Activated T-helper 1 cell treated with anti-CD3 and anti-CD28 coated beads, Interleukin-12 subunit alpha, Interleukin-12 subunit beta, Interleukin-2, Interleukin-4 antibody, amounts not matched to agents 30 ng/mL and 10 ng/mL and 1 ng/mL, durations not matched to agents 14 hours and 24 hours and 36 hours (primary cell): ENCODE data around the gene SS18L1. TPM values are rescaled to one million over a fixed set of nuclear protein-coding genes. Genes with fewer than 3 reads are reported as not detected.

Experiments
- DNase-seq: peaks from one replicate; pipeline ENCODE4 v3.0.0; 2021; ENCODE audit warnings: low spot score
- H3K27ac Mint-ChIP-seq: one replicate; pipeline ENCODE4 v1.8.0; 2021; ENCODE audit warnings: mild to moderate bottlenecking, mixed read lengths
- H3K27me3 Mint-ChIP-seq: one replicate; pipeline ENCODE4 v1.8.0; 2022; ENCODE audit warnings: mild to moderate bottlenecking, moderate library complexity, mixed read lengths; ENCODE audit not compliant: insufficient read depth
- H3K36me3 Mint-ChIP-seq: one replicate; pipeline ENCODE4 v1.8.0; 2021; ENCODE audit warnings: low read depth, mixed read lengths
- H3K4me1 Mint-ChIP-seq: one replicate; pipeline ENCODE4 v1.8.0; 2021; ENCODE audit warnings: low read depth, mixed read lengths
- H3K4me3 Mint-ChIP-seq: one replicate; pipeline ENCODE4 v1.8.0; 2021; ENCODE audit warnings: mild to moderate bottlenecking, moderate library complexity, mixed read lengths
- H3K9me3 Mint-ChIP-seq: one replicate; pipeline ENCODE4 v1.8.0; 2021; ENCODE audit warnings: mixed read lengths
- intact Hi-C: fragments of 100-400 bp; cut with micrococcal nuclease; formaldehyde crosslinking; loops from one replicate; pipeline ENCODE4 v1.15.1; 2024
- total RNA-seq: library from RNA; stranded (reverse); gene quantifications from 2 replicates; pipeline ENCODE4 v1.2.3, GENCODE V29; 2022

SS18L1 gene
- total RNA-seq, 1 donor from 2014 or later: 29.4 TPM

DNA sequence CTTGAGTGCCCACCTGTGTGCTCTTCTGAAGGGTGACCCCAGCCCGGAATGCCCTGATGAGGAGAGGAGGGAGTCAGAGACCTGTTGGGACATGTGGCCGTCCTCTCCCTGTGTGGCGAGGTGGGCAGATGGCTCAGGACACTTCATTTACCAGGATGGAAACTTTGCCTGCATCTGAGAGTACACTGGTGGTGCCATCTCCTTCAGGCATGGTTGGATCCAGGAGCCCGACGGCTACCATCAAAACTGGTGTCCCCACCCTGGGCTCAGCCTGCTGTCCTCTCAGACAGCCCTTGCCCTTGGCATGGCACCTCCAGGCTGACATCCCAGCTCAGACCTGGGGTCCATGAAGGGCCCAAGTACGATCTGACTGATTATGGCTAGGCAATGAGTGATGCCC lies 87.7 kb downstream of the SS18L1 start:
- intact Hi-C loops: loop anchor here (10.0 kb wide), 1 partner anchor 564 kb away; the partner anchor contains the start of gene MRGBP
- no peaks in the 10 kb centered on the region for H3K4me1 Mint-ChIP-seq
- no peak overlapping the region for H3K4me3 Mint-ChIP-seq
- DNase-seq: no peak
- H3K36me3 Mint-ChIP-seq: no peaks in the 10 kb centered on the region
- no peaks in the 10 kb centered on the region for H3K9me3 Mint-ChIP-seq
- H3K27me3 Mint-ChIP-seq: no peaks in the 10 kb centered on the region
- H3K27ac Mint-ChIP-seq: no peak overlapping the region

Other genes with a start within 250 kb of the SS18L1 start
- 26.3 and 28.3 TPM in 2 replicates for gene TAF4, start 77.9 kb upstream of the SS18L1 start, total RNA-seq
- gene LSM14B, start 21.3 kb upstream of the SS18L1 start, total RNA-seq: 39.6 and 43.2 TPM in 2 replicates
- 444 and 450 TPM in 2 replicates for gene PSMA7, start 375 bp upstream of the SS18L1 start, total RNA-seq
- gene MTG2, start 39.3 kb downstream of the SS18L1 start, total RNA-seq: 45.4 and 46.3 TPM in 2 replicates
- gene HRH3, start 76.5 kb downstream of the SS18L1 start, total RNA-seq: not detected in 2 replicates
- 27.0 and 31.6 TPM in 2 replicates for gene OSBPL2, start 94.8 kb downstream of the SS18L1 start, total RNA-seq
- gene ADRM1, start 159.2 kb downstream of the SS18L1 start, total RNA-seq: 181 and 188 TPM in 2 replicates
- 0.83 and 1.2 TPM in 2 replicates for gene LAMA5, start 223.5 kb downstream of the SS18L1 start, total RNA-seq
- 1,907 and 1,920 TPM in 2 replicates for gene RPS21, start 243.3 kb downstream of the SS18L1 start, total RNA-seq